GM12878 (cell line): ENCODE results near the gene MED25. TPM values are rescaled to one million over a fixed set of nuclear protein-coding genes. Genes with fewer than 3 reads are reported as not detected.

Source experiments
- ATAC-seq: fragments of 200-7000 bp; cut with Tn5 transposase; 3 replicates; pipeline ENCODE4 v1.9.1; 2020; ENCODE audit warnings: mild to moderate bottlenecking, moderate library complexity
- BruUV-seq: library from RNA; stranded (reverse); fragments of 400-500 nt; replicated peaks from 2 replicates; lab custom pipeline; 2021; lab: Mats Ljungman, UMichigan
- CTCF ChIA-PET: fragments of 300-600 bp; sonication (Branson Sonifier 250); formaldehyde crosslinking; extraction: SDS; loops from one replicate; lab custom pipeline; 2021; ENCODE audit warnings: inconsistent platforms; lab: Yijun Ruan, JAX
- POLR2A ChIA-PET: fragments of 350-600 bp; formaldehyde crosslinking; extraction: SDS; loops from one replicate; lab custom pipeline; 2021; ENCODE audit warnings: inconsistent platforms; lab: Charles Lee
- RAD21 ChIA-PET: fragments of 300-600 bp; sonication (Branson Sonifier 250); formaldehyde crosslinking; loops from one replicate; lab custom pipeline; 2023; ENCODE audit warnings: antibody characterized with exemption; ENCODE audit not compliant: unreplicated experiment; lab: Charles Lee
- SMC1A ChIA-PET: fragments of 300-600 bp; sonication (Branson Sonifier 250); formaldehyde crosslinking; loops from one replicate; lab custom pipeline; 2023; ENCODE audit not compliant: unreplicated experiment, uncharacterized antibody; lab: Charles Lee
- DNase-seq: peaks from one replicate; pipeline ENCODE4 v3.0.0-alpha.2; 2011; ENCODE audit warnings: low read depth, low spot score
- FAIRE-seq: peaks from 3 replicates; lab custom pipeline; 2011; peaks lifted over from hg19 to GRCh38; lab: Jason Lieb, UNC
- H2AFZ ChIP-seq: 2 replicates; pipeline ENCODE4 v1.6.0; 2011; ENCODE audit warnings: low read depth, low read length, control low read depth; ENCODE audit not compliant: control insufficient read depth
- H3K27ac ChIP-seq: 2 replicates; pipeline ENCODE4 v1.5.1; 2011; ENCODE audit warnings: control low read depth; ENCODE audit not compliant: control insufficient read depth, insufficient read depth
- H3K27me3 ChIP-seq, 2 experiments: replicated peaks in 1 of 2; 2 replicates each; pipeline versions ENCODE4 v1.6.0 to v1.6.1; 2011; ENCODE audit warnings: low read length in 1 of 2; ENCODE audit not compliant: control insufficient read depth in 2 of 2, insufficient read depth in 2 of 2
- H3K36me3 ChIP-seq, 2 experiments: 2 replicates each; pipeline ENCODE4 v1.5.1; 2011; ENCODE audit warnings: low read length in 1 of 2; ENCODE audit not compliant: control insufficient read depth in 2 of 2, insufficient read depth in 2 of 2
- H3K4me1 ChIP-seq: 2 replicates; pipeline ENCODE4 v1.6.1; 2011; ENCODE audit warnings: mild to moderate bottlenecking, low read length, moderate library complexity, mixed read lengths; ENCODE audit not compliant: control insufficient read depth, insufficient read depth
- H3K4me2 ChIP-seq: 2 replicates; pipeline ENCODE4 v1.6.0; 2011; ENCODE audit warnings: control low read depth; ENCODE audit not compliant: control insufficient read depth, insufficient read depth
- H3K4me3 ChIP-seq: fragments of 200-600 bp; sonication (generic); 2 replicates; pipeline ENCODE4 v1.5.1; 2016
- H3K79me2 ChIP-seq: 2 replicates; pipeline ENCODE4 v1.6.0; 2011; ENCODE audit warnings: low read length; ENCODE audit not compliant: control insufficient read depth, insufficient read depth
- H3K9ac ChIP-seq: 2 replicates; pipeline ENCODE4 v1.8.0; 2011; ENCODE audit warnings: low read length, control low read depth, mixed read lengths; ENCODE audit not compliant: control insufficient read depth, insufficient read depth
- H3K9me3 ChIP-seq: replicated peaks from 3 replicates; pipeline ENCODE4 v1.5.1; 2011; ENCODE audit warnings: mild to moderate bottlenecking, low read length; ENCODE audit not compliant: control insufficient read depth, insufficient read depth
- H4K20me1 ChIP-seq: 2 replicates; pipeline ENCODE4 v1.6.0; 2011; ENCODE audit not compliant: control insufficient read depth, insufficient read depth
- BMI1 ChIP-seq: fragments of 450-650 bp; IDR thresholded peaks from 2 replicates; pipeline ENCODE4 v1.6.1; 2016; ENCODE audit warnings: mild to moderate bottlenecking, moderate library complexity, borderline replicate concordance
- CEBPB ChIP-seq, 2 experiments: fragments of 150-350 bp in 1 of 2; IDR thresholded peaks; 2 replicates each; pipeline ENCODE4 v1.6.1; 2012 to 2014; ENCODE audit warnings: low read depth in 2 of 2, low read length in 2 of 2, borderline replicate concordance in 1 of 2, inconsistent platforms in 1 of 2
- CEBPZ ChIP-seq: fragments of 150-350 bp; IDR thresholded peaks from 2 replicates; pipeline ENCODE4 v1.6.1; 2016; ENCODE audit warnings: low read depth, low read length
- CHD1 ChIP-seq: IDR thresholded peaks from 2 replicates; pipeline ENCODE4 v1.6.1; 2012; ENCODE audit warnings: low read depth, low read length, improper control_type of control experiment
- FOXK2 ChIP-seq: fragments of 450-650 bp; IDR thresholded peaks from 2 replicates; pipeline ENCODE4 v1.6.1; 2017; ENCODE audit warnings: mild to moderate bottlenecking, moderate library complexity
- GABPA ChIP-seq: IDR thresholded peaks from 2 replicates; pipeline ENCODE4 v1.6.1; 2014; ENCODE audit warnings: antibody characterized with exemption, low read depth, mild to moderate bottlenecking, inconsistent platforms
- KAT2A ChIP-seq: conservative IDR thresholded peaks from 2 replicates; pipeline ENCODE4 v1.6.1; 2011; ENCODE audit warnings: low read depth, low read length; ENCODE audit not compliant: control insufficient read depth
- MYB ChIP-seq: fragments of 150-350 bp; IDR thresholded peaks from 2 replicates; pipeline ENCODE4 v1.6.1; 2014; ENCODE audit warnings: mild to moderate bottlenecking, low read depth, low read length, borderline replicate concordance
- PAX5 ChIP-seq: IDR thresholded peaks from 2 replicates; pipeline ENCODE4 v1.6.1; 2011; ENCODE audit warnings: low read depth, low read length, borderline replicate concordance
- SIX5 ChIP-seq: IDR thresholded peaks from 2 replicates; pipeline ENCODE4 v1.6.1; 2011; ENCODE audit warnings: mild to moderate bottlenecking, low read depth, low read length, moderate library complexity; ENCODE audit not compliant: severe bottlenecking
- SMC3 ChIP-seq: IDR thresholded peaks from 2 replicates; pipeline ENCODE4 v1.6.1; 2011; ENCODE audit warnings: low read length, improper control_type of control experiment, borderline replicate concordance
- SUZ12 ChIP-seq: fragments of 200-600 bp; sonication (generic); IDR thresholded peaks from one replicate; pipeline ENCODE4 v1.6.1; 2018; ENCODE audit warnings: antibody characterized with exemption, mild to moderate bottlenecking; ENCODE audit not compliant: unreplicated experiment
- ZNF592 ChIP-seq: fragments of 450-650 bp; IDR thresholded peaks from 2 replicates; pipeline ENCODE4 v1.6.1; 2017; ENCODE audit warnings: mild to moderate bottlenecking, moderate library complexity
- WGBS: methylation state at CpG from one replicate; pipeline ENCODE4 v1.1.6; 2016; ENCODE audit warnings: low lambda C conversion rate; ENCODE audit not compliant: insufficient replicate concordance, insufficient coverage; ENCODE audit errors: missing lambda C conversion rate; 5-methylcytosine and 5-hydroxymethylcytosine counted together
- in situ Hi-C: fragments of 300-500 bp; cut with MboI; formaldehyde crosslinking; loops from 9 replicates; pipeline ENCODE4 v1.14.3; 2018; ENCODE audit warnings: mixed read lengths
- intact Hi-C: fragments of 100-400 bp; cut with micrococcal nuclease; formaldehyde crosslinking; loops from one replicate; pipeline ENCODE4 v1.14.2; 2022; ENCODE audit not compliant: unreplicated experiment
- polyA plus RNA-seq, 11 experiments: library from polyadenylated mRNA; depleted of rRNA in 4 of 11; unstranded in 6 of 11; stranded (reverse) in 5 of 11; fragments of >200 nt; fragmentation: Nextera tagmentation in 4 of 11; fragmentation: Illumina TruSeq in 1 of 11; extraction: Ambion mirVana in 4 of 11; extraction: Trizol in 1 of 11; gene quantifications; 1 replicate in 1 of 11; 2 replicates in 10 of 11; pipeline versions ENCODE4 v1.2.1 to v1.2.3, GENCODE V29; 2011 to 2016; ENCODE audit warnings: inconsistent platforms in 2 of 11, missing spikeins in 2 of 11, low read depth in 1 of 11
- total RNA-seq, 4 experiments: library from RNA; depleted of rRNA in 3 of 4; stranded (reverse); fragments of >200 nt in 3 of 4; fragmentation: Illumina TruSeq in 1 of 4; extraction: Trizol in 1 of 4; gene quantifications; 2 replicates each; pipeline versions ENCODE4 v1.2.1 to v1.2.3, GENCODE V29; 2013 to 2021

Gene MED25
- total and polyA plus RNA-seq, 10 of the 15 experiments (the other 5 are each of a cell fraction or from before 2014, with no cell fraction given) = 3.5 to 53.9 (median 17.1) TPM

GRCh38 chr19:49799271-49799797 lies 18.8 kb upstream of the MED25 start:
- FAIRE-seq (no peak), DNase-seq (no peak), ATAC-seq (no peak)
- ChIA-PET SMC1A (no interaction called here), CTCF (no interaction called here), POLR2A (interaction anchor here (0.6 kb wide), 1 partner anchor 272 kb away, joined by 3 read pairs; the partner anchor contains the start of gene RCN3), RAD21 (no interaction called here)
- BruUV-seq = no TSS peak
- Histone ChIP-seq H3K27ac (no peak overlapping the region), H3K4me2 (no peak overlapping the region), H2AFZ (no peak overlapping the region), H3K9ac (no peak overlapping the region), H4K20me1 (no peaks in the 10 kb centered on the region), H3K4me3 (no peak overlapping the region), H3K36me3 (peaks cover 17 to 39% of the 10 kb centered on the region in 2 experiments; a peak in 3 of 4 replicates), H3K4me1 (no peaks in the 10 kb centered on the region), H3K27me3 (no peaks in the 10 kb centered on the region), H3K79me2 (no peaks in the 10 kb centered on the region), H3K9me3 (no peaks in the 10 kb centered on the region)
- WGBS = 96% methylated on average over 28 of the region's 28 CpGs
- intact Hi-C loops (no loop called here), in situ Hi-C loops (no loop called here)
- no peak for TF ChIP-seq BMI1
- TF ChIP-seq KAT2A = no peak
- no peak for TF ChIP-seq CEBPZ
- TF ChIP-seq GABPA = no peak
- no peak for TF ChIP-seq CHD1
- no peak for TF ChIP-seq SIX5
- no peak for TF ChIP-seq SUZ12
- TF ChIP-seq FOXK2 = no peak
- no peak for TF ChIP-seq PAX5
- no peak for TF ChIP-seq SMC3
- no peak for TF ChIP-seq CEBPB (IDR thresholded peaks at IDR 0.05; ENCODE audit: borderline replicate concordance in 1 of 2, low read depth in 2 of 2, low read length in 2 of 2)
- no peak for TF ChIP-seq MYB
- no peak for TF ChIP-seq ZNF592
